Lower leg skin (tissue), 3 donors: ENCODE data around the gene GRIK3.

Experiments used
- CTCF ChIP-seq, 3 donors: fragments of 450-650 bp; IDR thresholded peaks; one replicate each; pipeline ENCODE4 v1.5.1; 2016; ENCODE audit warnings: antibody characterized with exemption in 3 of 3, mild to moderate bottlenecking in 3 of 3, moderate library complexity in 2 of 3
- POLR2A ChIP-seq, 2 donors: fragments of 450-650 bp; IDR thresholded peaks; one replicate each; pipeline ENCODE4 v1.6.1; 2016 to 2017; ENCODE audit warnings: antibody characterized with exemption in 2 of 2, mild to moderate bottlenecking in 1 of 2, moderate library complexity in 1 of 2

GRCh38 chr1:37078866-37079265 is 44.6 kb upstream of the GRIK3 start:
- TF ChIP-seq CTCF (IDR thresholded peaks at IDR 0.05) (no peak), POLR2A (IDR thresholded peaks at IDR 0.05) (no peak)
